OCI-LY3 (cell line): ENCODE measurements around the gene EMILIN1.

Experiments used
- CTCF ChIP-seq: fragments of 200-600, 300-600 bp; sonication (generic); IDR thresholded peaks from 2 replicates; pipeline ENCODE4 v1.5.1; 2014; ENCODE audit warnings: antibody characterized with exemption, low read length, low read depth
- EZH2phosphoT487 ChIP-seq: fragments of 200-600 bp; shearing (Covaris generic); IDR thresholded peaks from 2 replicates; pipeline ENCODE4 v1.6.1; 2018; ENCODE audit warnings: antibody characterized with exemption, mixed run types, low read depth

GRCh38 chr2:27072920-27073319, 5.5 kb upstream of the EMILIN1 start:
- no peak for TF ChIP-seq EZH2phosphoT487
- no peak for TF ChIP-seq CTCF
